Endothelial cell of umbilical vein (primary cell): ENCODE measurements around the gene PER1. TPM values are rescaled to one million over a fixed set of nuclear protein-coding genes. Genes with fewer than 3 reads are reported as not detected.

Experiments used
- BruUV-seq: library from RNA; stranded (reverse); fragments of 400-500 nt; replicated peaks from 2 replicates; lab custom pipeline; 2021; lab: Mats Ljungman, UMichigan
- CTCF ChIA-PET: fragments of 300-600, 350-600 bp; sonication (Branson Sonifier 250); formaldehyde crosslinking; loops from one replicate; lab custom pipeline; 2021; ENCODE audit warnings: antibody characterized with exemption, inconsistent platforms; lab: Charles Lee
- POLR2A ChIA-PET: fragments of 300-600, 350-600 bp; sonication (Branson Sonifier 250); formaldehyde crosslinking; loops from one replicate; lab custom pipeline; 2021; ENCODE audit warnings: antibody characterized with exemption, inconsistent platforms; lab: Charles Lee
- DNase-seq: peaks from one replicate; pipeline ENCODE4 v3.0.0-alpha.2; 2011; ENCODE audit warnings: low read depth, low spot score
- FAIRE-seq: peaks from 2 replicates; lab custom pipeline; 2011; peaks lifted over from hg19 to GRCh38; lab: Jason Lieb, UNC
- H2AFZ ChIP-seq: 2 replicates; pipeline ENCODE4 v1.6.0; 2012; ENCODE audit warnings: low read depth, low read length, control low read depth, inconsistent platforms
- H3K27ac ChIP-seq: 2 replicates; pipeline ENCODE4 v1.5.1; 2011; ENCODE audit warnings: low read depth, mild to moderate bottlenecking, control low read depth, low read length, moderate library complexity; ENCODE audit not compliant: insufficient read depth
- H3K27me3 ChIP-seq, 2 experiments: 2 replicates each; pipeline versions ENCODE4 v1.6.0 to v1.6.1; 2011; ENCODE audit warnings: low read length in 2 of 2, mixed read lengths in 1 of 2; ENCODE audit not compliant: control insufficient read depth in 2 of 2, insufficient read depth in 2 of 2
- H3K36me3 ChIP-seq, 2 experiments: 2 replicates in 1 of 2; 3 replicates in 1 of 2; pipeline ENCODE4 v1.5.1; 2011; ENCODE audit warnings: low read length in 2 of 2, mild to moderate bottlenecking in 1 of 2, moderate library complexity in 1 of 2; ENCODE audit not compliant: control insufficient read depth in 2 of 2, insufficient read depth in 2 of 2; ENCODE audit errors: extremely low read depth in 1 of 2
- H3K4me1 ChIP-seq: 3 replicates; pipeline ENCODE4 v1.5.1; 2011; ENCODE audit warnings: mild to moderate bottlenecking, low read length; ENCODE audit not compliant: control insufficient read depth, insufficient read depth; ENCODE audit errors: extremely low read depth
- H3K4me2 ChIP-seq: 2 replicates; pipeline ENCODE4 v1.6.1; 2011; ENCODE audit warnings: low read length, control low read depth, mixed read lengths; ENCODE audit not compliant: insufficient read depth
- H3K4me3 ChIP-seq, 3 experiments: fragments of 200-600 bp in 1 of 3; sonication (generic), shearing (Covaris generic) in 1 of 3; replicated peaks in 1 of 3; 2 replicates each; pipeline ENCODE4 v1.5.1; 2011 to 2016; ENCODE audit warnings: control low read depth in 3 of 3, low read length in 3 of 3, mild to moderate bottlenecking in 2 of 3, inconsistent platforms in 1 of 3, low read depth in 1 of 3, moderate library complexity in 1 of 3; ENCODE audit not compliant: insufficient read depth in 1 of 3
- H3K79me2 ChIP-seq: 2 replicates; pipeline ENCODE4 v1.6.0; 2012; ENCODE audit warnings: low read length, inconsistent platforms; ENCODE audit not compliant: control insufficient read depth, insufficient read depth
- H3K9ac ChIP-seq: replicated peaks from 2 replicates; pipeline ENCODE3; 2011; ENCODE audit warnings: low read length, control low read depth; ENCODE audit not compliant: insufficient read depth; ENCODE audit errors: extremely low read depth
- H3K9me1 ChIP-seq: replicated peaks from 3 replicates; pipeline ENCODE4 v1.6.0; 2011; ENCODE audit warnings: mild to moderate bottlenecking, low read length; ENCODE audit not compliant: control insufficient read depth, insufficient read depth; ENCODE audit errors: extremely low read depth
- H3K9me3 ChIP-seq: replicated peaks from 2 replicates; pipeline ENCODE4 v1.5.1; 2012; ENCODE audit warnings: low read length, inconsistent platforms; ENCODE audit not compliant: control insufficient read depth, insufficient read depth
- H4K20me1 ChIP-seq: replicated peaks from 2 replicates; pipeline ENCODE3; 2011; ENCODE audit warnings: mild to moderate bottlenecking, low read length; ENCODE audit not compliant: control insufficient read depth, insufficient read depth; ENCODE audit errors: extremely low read depth
- EZH2 ChIP-seq: IDR thresholded peaks from 2 replicates; pipeline ENCODE4 v1.6.1; 2012; ENCODE audit warnings: borderline replicate concordance, low read depth, mild to moderate bottlenecking, moderate library complexity, low read length, inconsistent platforms; ENCODE audit not compliant: severe bottlenecking
- FOS ChIP-seq: IDR thresholded peaks from 2 replicates; pipeline ENCODE4 v1.6.1; 2011; ENCODE audit warnings: mild to moderate bottlenecking, low read length, moderate library complexity, borderline replicate concordance; ENCODE audit not compliant: insufficient read depth
- GATA2 ChIP-seq: IDR thresholded peaks from 2 replicates; pipeline ENCODE4 v1.7.0; 2011; ENCODE audit warnings: low read depth, mild to moderate bottlenecking, moderate library complexity, mixed read lengths, low read length; ENCODE audit not compliant: insufficient read length, insufficient read depth
- JUN ChIP-seq: IDR thresholded peaks from 2 replicates; pipeline ENCODE4 v1.6.1; 2011; ENCODE audit warnings: borderline replicate concordance, low read depth; ENCODE audit not compliant: insufficient read length, insufficient read depth
- MYC ChIP-seq: IDR thresholded peaks from one replicate; pipeline ENCODE4 v1.6.1; 2011; ENCODE audit warnings: mild to moderate bottlenecking, low read depth, low read length
- POLR2A ChIP-seq: IDR thresholded peaks from 2 replicates; pipeline ENCODE4 v1.6.1; 2012; ENCODE audit warnings: low read depth, mild to moderate bottlenecking, control low read depth, low read length
- dilution Hi-C: fragments of 300-500 bp; cut with MboI; formaldehyde crosslinking; loops from one replicate; pipeline ENCODE4 v1.15.0; 2019; ENCODE audit warnings: low sequenced_read_pairs; ENCODE audit not compliant: extremely low pct_ligation_motif_present
- intact Hi-C: fragments of 100-400 bp; cut with micrococcal nuclease; formaldehyde crosslinking; loops from one replicate; pipeline ENCODE4 v1.10.0; 2022
- polyA plus RNA-seq, 4 experiments: library from polyadenylated mRNA; depleted of rRNA in 3 of 4; stranded (reverse) in 3 of 4; unstranded in 1 of 4; fragments of >200 nt; gene quantifications; 2 replicates each; pipeline versions ENCODE4 v1.2.1 to v1.2.3, GENCODE V29; 2011 to 2012; ENCODE audit warnings: missing spikeins in 1 of 4
- total RNA-seq: library from RNA; stranded (reverse); gene quantifications from 2 replicates; pipeline ENCODE4 v1.2.3, GENCODE V29; 2021
- TF ChIP-seq, protein P1 (sequence below): IDR thresholded peaks from 2 replicates; pipeline ENCODE4 v1.6.1; 2011; ENCODE audit not compliant: insufficient read depth, insufficient read length
- TF ChIP-seq, protein P2 (sequence below), 2 donors: IDR thresholded peaks; 1 replicate in 1 of 2; 2 replicates in 1 of 2; pipeline ENCODE4 v1.5.1; 2011; ENCODE audit warnings: low read length in 2 of 2, mild to moderate bottlenecking in 2 of 2, moderate library complexity in 2 of 2, control low read depth in 1 of 2, inconsistent platforms in 1 of 2, low read depth in 1 of 2; ENCODE audit not compliant: insufficient read depth in 1 of 2; ENCODE audit errors: extremely low read depth in 1 of 2

PER1 gene
- total and polyA plus RNA-seq, 2 donors (not counting 3 experiments of a cell fraction or from before 2014, with no cell fraction given) = 12.1 to 32.1 TPM

DNA sequence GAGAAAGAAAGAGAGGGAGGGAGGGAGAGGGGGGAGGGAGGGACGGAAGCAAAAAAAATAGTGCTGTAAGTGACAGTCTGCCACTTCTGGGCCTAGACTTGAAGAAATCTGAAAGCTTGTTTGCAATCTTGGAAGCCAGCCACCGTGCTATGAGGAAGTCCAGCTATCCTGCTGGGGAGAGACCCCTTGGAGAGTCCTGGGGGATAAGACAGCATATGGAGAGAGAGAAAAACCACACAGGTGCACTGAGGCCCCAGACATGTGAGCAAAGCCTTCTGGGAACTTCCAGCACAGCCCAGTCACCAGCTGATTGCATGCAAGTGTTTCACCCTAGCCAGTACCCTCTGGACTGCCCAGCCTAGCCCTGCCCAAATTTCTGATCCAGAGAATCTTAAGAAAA lies 52.1 kb downstream of the PER1 start:
- no peak overlapping the region for H2AFZ ChIP-seq
- peaks cover 0 to 13% of the 10 kb centered on the region in 2 experiments for H3K27me3 ChIP-seq
- FAIRE-seq = no peak
- ChIA-PET CTCF (interaction anchor here (1.8 to 13.7 kb wide), 4 partner anchors 11 to 41 kb away, joined by 6 to 191 read pairs (median 26); no protein-coding TSS in a partner anchor), POLR2A (no interaction called here)
- BruUV-seq = no TSS peak
- no peaks in the 10 kb centered on the region for H3K36me3 ChIP-seq
- dilution Hi-C loops = no loop called here
- TF ChIP-seq, protein P1, sequence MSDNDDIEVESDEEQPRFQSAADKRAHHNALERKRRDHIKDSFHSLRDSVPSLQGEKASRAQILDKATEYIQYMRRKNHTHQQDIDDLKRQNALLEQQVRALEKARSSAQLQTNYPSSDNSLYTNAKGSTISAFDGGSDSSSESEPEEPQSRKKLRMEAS = no peak
- no peak for TF ChIP-seq GATA2
- TF ChIP-seq FOS = no peak
- no peak for TF ChIP-seq EZH2
- TF ChIP-seq MYC = no peak
- TF ChIP-seq, protein P2, sequence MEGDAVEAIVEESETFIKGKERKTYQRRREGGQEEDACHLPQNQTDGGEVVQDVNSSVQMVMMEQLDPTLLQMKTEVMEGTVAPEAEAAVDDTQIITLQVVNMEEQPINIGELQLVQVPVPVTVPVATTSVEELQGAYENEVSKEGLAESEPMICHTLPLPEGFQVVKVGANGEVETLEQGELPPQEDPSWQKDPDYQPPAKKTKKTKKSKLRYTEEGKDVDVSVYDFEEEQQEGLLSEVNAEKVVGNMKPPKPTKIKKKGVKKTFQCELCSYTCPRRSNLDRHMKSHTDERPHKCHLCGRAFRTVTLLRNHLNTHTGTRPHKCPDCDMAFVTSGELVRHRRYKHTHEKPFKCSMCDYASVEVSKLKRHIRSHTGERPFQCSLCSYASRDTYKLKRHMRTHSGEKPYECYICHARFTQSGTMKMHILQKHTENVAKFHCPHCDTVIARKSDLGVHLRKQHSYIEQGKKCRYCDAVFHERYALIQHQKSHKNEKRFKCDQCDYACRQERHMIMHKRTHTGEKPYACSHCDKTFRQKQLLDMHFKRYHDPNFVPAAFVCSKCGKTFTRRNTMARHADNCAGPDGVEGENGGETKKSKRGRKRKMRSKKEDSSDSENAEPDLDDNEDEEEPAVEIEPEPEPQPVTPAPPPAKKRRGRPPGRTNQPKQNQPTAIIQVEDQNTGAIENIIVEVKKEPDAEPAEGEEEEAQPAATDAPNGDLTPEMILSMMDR (IDR thresholded peaks at IDR 0.05; ENCODE audit: extremely low read depth in 1 of 2, insufficient read depth in 1 of 2, low read depth in 1 of 2, low read length in 2 of 2) = no peak
- no peak for TF ChIP-seq POLR2A
- no peak for TF ChIP-seq JUN
- H3K9ac ChIP-seq = no peak overlapping the region
- no peak for DNase-seq
- no peaks in the 10 kb centered on the region for H3K4me1 ChIP-seq
- no peak overlapping the region for H3K4me2 ChIP-seq
- no peak overlapping the region for H3K4me3 ChIP-seq
- intact Hi-C loops = no loop called here
- no peaks in the 10 kb centered on the region for H3K9me1 ChIP-seq
- H3K79me2 ChIP-seq = no peaks in the 10 kb centered on the region
- no peak overlapping the region for H3K27ac ChIP-seq
- no peaks in the 10 kb centered on the region for H3K9me3 ChIP-seq
- no peaks in the 10 kb centered on the region for H4K20me1 ChIP-seq
